GM18517 (cell line): ENCODE data around the gene DTNB.

Source experiments
- ATAC-seq: cut with Tn5 transposase; IDR thresholded peaks from one replicate; pipeline ENCODE4 v1.9.1; 2021; ENCODE audit warnings: mild to moderate bottlenecking, moderate library complexity; ENCODE audit not compliant: unreplicated experiment

DTNB gene

DNA sequence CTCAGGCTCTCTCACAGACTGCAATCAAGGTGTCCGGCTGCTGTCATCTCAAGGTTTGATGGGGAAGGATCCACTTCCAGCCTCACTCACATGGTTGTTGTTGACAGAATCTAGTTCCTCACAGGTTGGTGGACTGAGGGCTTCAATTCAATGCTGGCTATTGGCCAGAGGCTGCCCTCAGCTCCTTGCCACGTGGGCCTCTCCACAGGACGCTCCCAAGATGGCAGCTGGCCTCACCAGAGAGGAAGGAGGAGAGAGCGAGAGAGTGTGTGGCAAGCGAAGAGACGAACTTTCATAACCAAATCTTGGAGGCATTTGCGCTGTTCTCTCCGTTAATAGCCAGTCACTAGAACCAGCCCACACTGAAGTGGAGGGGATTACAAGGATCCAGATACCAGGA lies 318.1 kb downstream of the DTNB start:
- ATAC-seq: no peak

DNA sequence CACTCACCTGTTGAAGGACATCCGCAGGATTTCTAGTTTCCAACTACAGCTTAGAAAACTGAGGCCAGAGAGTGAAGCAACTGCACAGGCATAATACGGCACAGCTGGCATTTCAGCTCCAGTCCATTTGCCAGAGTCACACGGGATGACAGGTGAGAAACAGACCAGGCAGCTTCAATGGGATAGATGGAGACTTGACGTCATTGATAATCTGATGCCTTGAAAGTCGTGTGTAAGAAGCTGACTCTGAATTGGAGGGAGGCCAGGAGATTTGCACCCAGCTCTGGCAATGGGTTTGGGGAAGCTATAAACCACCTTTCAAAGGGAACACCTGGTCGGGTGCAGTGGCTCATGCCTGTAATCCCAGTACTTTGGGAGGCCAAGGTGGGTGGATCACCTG lies 319.3 kb downstream of the DTNB start:
- ATAC-seq: no peak

DNA sequence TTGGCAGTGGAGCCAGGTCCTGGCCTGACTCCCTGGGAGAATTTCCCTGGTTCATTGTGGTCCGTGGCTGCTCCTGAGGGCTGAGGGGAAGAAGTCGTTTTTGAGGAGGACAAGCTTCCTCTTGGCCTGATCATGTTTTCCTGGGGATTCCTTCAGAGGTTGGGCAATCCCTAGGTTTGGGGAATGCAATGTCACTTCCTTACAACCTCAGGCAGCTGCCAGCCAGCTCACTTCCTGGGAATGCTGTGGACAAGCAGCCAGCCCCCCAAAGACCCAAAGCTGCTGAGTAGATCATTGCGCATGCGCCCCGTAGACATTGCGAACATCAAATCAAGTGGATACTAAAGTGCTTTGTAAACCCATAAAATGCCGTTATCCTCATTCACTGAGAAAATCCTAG lies 324.0 kb downstream of the DTNB start:
- ATAC-seq: no peak

DNA sequence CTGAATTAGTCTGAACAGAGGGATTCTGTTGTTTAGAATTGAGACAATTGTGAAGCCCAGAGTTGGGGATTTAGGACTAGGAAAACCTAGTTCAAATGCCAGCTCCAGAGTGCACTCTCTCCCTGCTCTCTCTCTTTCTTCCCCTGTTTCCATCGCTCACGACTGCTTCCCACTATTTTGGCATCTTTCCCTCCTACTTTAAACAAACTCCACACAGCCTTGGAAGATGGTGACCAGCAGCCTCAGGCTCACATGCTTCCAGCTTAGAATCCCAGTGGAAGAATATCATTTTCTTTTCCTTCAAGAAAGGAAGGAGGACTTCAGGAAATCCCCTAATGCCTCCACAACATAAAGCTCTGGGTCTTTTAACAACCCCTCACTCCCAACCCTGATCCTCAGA lies 325.5 kb downstream of the DTNB start:
- no peak for ATAC-seq

DNA sequence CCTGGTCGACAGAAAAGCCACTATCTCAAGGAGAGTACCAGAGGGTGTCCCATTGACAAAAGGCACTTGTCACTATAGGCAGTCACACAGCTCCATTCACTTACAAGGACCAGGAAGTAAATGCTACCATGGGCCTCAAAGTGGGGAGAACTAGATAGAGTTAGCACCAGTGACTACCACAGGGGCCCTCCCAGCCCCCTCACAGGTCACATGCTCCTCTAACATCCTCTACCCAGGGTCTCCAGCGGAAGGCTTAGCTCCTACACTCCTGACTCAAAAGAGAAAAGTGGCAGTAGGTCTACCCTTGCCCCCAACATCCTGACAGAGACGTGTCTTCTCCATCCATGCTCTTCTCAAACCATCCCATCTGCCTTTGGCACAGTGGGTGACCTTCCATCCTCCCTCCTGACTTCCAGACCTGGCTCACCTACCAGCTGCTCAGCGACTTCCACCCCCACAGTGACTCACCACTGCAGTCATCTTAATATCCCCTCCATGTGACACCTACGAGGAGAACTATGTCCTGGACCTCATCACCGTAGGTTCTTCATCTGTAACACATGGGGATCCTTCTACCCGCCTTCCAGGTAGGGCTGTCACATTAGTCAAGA lies 326.1 kb downstream of the DTNB start:
- no peak for ATAC-seq

DNA sequence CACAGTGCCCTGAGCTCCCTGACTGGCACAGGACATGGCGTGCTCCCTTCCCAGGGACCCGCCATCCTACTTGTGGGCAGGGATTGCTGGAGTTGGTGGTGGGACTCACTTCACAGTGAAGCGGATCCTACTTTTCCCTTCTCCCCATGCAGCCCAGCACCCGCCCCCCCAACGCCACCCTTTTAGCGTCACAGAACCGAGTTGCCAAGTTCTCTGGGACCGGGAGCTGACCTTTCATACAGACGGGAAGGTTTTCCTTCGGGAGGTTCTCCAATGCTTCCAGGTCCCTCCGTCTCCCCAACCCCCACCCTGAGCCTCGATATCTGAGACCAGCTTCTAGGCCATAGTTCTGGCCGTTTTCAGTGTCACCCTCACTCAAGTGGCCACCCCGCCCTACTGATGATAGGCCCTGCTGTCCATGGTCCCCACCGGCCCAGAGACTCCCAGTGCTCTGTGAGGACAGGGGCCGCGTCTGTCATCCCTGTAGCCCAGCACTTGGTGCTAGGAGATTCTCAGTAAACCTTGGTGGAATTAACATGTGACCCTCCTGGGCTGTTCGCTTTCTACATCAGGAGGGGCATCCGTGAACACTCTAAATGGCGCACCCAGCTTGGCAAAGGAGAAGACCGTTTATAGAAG lies 330.1 kb downstream of the DTNB start:
- ATAC-seq: no peak

DNA sequence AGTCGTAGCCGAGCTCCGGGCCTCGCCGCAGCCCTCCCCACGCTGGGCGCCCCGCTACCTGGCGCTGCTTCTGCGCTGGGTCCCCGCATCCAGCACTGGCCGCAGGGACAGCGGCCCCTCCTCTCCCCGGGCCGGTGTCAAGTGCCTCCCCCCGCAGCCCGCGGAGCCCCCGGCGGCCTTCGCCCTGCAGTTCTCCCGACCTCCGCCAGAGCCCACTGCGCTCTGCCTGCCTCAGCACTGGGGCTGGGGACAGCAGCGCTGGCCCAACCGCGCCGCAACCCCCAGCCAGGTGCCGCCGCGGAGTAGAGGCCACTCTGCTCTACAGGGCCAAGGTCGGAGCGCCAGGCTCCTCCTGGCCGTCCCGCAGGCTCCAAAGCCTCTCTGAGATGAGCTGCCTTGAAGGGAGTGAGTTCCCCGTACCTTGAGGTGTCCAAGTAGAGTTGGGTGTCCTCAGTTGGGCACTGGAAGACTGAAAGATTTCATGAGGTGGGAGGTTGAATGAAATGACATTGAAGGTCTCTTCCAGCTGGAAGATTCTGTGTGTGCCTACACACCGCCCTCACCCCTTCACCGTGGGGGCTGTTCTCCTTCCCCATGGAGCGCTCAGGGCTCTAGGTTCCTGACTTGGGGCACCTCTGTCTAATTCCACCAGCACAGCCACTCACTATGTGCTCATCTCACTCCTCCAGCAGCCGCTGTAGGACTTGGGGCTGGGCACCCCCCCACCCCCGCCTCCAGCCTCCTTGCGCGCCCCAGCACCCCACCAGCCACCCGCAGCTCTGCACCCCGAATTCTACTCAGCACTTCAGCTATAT lies 330.8 kb downstream of the DTNB start:
- ATAC-seq: peak; percentile 74

DNA sequence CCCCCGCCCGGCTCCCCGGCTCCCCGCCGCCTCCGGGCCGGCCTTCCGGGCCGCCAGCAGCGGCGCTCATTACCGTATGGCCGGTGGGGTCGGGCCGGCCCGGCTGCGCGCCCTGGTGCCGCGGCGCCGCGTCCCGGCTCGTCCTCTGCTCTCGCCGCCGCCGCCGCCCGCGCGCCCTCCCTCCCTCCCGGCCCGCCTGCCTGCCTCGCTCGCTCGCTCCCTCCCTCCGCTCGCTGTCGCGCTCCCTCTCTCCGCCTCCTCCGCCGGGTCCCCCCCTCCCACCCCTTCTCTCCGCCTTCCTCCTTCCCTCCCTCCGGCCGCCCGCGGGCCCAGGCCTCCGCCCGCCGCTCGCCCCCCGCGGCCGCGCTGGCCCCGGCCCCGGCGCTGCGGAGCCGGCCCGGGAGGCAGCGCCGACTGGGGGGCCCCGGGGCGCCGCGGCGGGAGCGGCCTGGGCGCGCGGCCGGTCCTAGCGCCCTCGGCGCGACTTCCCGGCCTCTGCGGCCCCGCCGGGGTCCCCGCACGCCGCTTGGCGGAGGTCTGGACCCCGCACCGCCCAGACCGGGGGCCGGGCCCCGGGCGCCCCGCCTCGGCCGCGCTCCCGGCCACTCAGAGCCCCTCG lies 331.5 kb downstream of the DTNB start, which contains the start of gene DNMT3A:
TSS of gene DNMT3A (minus strand) at position 173 of the 619 bp plus-strand sequence. CDS start 27,941 bp downstream, outside the sequence.
- no peak for ATAC-seq

DNA sequence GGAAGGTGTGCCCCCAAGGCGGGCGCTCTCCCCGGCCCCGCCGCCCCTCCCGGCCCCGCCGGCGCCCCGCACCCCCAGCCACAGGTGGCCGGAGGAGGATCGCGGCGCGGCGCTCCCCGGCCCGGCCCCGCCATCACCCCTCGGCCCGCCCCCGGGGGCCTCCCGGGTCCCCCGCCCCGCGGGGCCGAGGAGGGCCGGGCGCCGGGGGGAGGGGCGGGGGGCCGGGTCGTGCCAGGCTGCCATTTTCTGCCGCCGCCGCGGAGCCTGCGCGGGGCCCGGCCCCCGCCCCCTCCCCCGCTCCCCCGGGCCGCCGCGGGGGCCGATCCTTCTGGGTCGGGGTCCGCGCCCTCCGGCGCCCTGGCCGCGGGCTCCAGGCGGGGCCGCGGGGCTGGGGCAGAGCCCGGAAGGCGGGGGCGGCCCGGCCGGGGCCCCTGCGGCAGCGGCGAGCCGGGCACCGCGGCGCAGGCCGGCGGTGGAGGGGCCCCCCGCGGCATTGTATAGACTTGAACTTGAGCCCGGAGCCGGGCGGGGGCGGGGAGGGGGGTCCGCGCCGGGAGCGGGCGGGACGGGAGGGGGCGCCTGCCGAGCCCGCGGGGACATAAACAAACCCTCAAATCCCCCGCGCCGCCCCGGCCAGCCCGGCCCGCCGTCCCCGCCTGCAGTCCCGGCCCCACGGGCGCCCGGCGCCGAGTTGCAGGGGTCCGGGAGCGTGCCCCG lies 332.2 kb downstream of the DTNB start:
- no peak for ATAC-seq

DNA sequence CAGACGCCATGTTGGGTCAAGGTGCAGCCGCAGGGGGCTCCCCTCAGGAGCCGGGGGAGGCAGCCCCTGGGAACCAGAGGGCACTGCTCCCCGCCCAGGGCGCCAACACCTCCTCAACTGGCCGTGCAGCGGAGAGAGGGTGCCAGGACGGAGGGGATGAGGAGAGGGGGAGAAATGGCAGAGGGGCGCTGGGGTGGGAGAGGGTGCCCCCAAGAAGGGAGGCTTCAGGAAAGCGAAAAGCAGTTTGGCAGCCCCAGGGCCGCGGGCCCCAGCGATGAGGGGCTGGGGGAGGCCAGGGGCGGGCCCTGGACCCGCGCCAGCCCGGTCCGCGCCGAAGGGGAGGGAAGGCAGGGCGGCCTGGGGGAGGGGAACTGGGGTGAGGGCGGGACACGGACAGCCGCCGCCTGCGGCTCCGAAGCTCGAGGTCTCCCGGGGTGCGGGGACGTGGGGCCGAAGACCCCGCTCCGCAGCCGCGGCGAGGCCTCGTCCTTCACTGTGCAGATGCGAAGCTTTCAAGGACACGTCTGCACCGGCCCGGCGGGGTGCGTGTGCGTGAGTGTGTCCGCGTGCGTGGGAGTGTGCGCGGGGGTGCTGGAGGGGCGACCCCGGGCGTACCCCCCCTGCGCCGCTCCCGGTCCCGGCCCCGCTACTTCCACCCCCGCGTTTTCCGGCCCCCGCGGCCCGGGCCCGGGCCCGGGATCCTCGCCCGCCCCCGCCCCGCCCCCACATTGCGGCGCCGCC lies 333.0 kb downstream of the DTNB start:
- ATAC-seq: no peak

DNA sequence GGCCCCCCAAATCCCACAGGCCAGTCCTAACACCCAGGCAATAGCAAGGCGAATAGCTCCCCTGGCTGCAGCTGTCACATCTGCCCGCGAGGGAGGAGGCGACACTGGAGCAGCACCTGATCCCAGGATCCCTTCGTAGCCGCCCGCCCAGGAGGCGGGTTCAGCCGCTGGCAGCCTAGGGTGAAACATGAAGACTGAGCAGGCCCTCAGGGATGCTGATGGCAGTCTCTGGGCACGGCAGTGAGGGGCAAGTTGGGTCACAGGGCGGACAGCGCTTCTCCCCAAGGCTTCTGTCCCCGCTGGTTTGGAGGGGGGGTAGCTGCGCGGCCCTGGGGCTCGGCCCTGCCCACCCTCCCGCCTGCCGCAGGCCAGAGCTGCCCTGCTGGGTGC lies 333.6 kb downstream of the DTNB start:
- no peak for ATAC-seq

DNA sequence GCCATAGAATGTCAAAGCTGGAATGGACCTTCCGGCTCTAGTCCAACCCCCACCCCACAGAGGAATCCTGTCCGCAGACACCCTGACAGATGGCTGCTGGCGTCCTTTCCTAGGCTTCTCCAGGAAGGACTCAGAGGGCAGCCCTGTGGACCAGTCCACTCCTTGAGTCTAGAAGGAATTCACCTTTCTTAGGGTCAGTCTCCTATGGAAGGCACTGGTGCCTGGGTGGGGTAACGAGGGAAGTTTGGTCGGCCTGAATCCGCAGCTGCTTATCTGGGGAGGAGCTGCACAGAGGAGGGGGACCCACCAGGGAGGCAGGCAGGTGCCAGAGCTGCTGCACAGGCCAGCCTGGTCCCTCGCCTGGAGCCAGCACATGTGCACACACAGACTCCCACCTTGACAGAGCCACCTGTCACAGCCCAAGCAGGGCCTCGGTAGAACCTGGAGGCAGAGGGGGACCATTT lies 334.1 kb downstream of the DTNB start:
- no peak for ATAC-seq

DNA sequence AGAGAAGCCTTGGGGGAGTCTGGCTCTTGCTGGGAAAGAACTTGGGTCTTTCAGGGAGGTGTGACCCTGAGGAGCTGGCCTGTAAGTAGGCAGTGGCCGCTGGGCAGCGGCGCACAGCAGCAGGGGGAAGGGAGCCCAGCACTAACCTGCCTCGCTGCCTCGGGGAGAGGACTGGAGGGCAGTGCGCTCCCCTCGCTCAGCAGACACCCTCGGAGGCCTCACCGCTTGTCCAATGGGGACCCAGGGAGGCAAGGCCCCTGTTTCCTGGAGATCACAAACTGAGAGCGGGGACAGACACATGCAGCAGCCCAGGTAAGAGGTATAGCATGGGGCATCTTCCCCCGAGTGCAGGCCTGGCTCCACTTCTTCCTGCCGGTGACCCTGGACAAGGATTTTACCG lies 335.0 kb downstream of the DTNB start:
- ATAC-seq: no peak

DNA sequence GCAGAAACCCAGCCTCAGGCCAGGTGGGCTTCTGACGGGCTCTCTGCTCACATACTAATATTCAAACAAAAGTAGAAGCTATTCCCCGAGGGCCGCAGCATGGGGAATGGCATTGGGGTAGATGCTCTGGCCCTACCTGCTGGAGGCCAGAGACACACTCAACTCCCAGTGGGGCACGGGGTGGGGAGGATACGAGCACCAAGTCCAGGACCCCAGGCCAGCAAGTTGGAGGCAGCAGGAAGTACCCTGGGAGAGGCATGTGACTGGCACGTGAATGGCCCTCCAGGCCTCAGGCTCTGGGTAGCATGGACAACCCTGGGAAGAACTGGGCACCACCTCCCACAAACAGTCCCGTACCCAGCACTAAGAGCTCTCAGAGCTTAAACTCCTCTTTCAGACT lies 335.5 kb downstream of the DTNB start:
- no peak for ATAC-seq

DNA sequence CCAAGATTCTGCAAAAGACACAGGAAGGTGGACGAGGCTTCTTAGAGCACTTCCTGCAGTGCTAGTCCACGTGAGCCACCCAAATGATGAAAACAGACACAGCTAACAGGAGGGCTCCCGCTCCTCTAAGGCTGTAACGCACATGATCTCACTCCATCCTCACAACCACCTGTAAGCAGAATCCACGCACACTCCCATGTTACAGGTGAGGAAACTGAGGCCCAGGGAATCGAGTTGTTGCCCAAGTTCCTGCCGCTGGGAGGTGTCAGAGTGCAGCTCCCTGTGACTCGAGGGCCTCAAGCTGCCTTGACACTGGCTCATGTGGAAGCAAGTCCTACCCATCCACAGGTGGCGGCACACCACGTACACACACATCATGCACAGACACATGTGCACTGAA lies 336.1 kb downstream of the DTNB start:
- no peak for ATAC-seq

DNA sequence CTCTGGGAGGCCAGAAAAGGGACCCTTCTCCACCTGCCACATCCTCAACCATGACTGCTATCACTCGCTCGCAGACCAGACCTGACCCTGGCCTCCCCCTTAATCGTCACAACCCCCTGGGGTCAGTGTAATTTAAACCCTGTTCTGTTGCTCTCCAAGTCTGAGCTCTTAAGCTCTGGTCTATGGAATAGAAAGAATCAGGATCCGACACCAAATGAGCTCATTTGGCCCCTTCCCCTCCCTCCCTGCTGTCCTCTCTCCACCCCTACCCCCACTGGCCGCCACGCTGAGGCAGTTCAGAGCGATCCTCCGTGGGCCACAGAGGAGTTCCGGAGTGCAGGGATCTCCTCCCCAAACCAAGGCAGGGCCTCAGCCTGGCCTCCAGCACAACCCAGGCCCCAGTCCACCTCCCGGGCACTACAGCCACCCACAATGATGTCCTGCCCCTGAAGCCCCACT lies 337.0 kb downstream of the DTNB start:
- no peak for ATAC-seq

DNA sequence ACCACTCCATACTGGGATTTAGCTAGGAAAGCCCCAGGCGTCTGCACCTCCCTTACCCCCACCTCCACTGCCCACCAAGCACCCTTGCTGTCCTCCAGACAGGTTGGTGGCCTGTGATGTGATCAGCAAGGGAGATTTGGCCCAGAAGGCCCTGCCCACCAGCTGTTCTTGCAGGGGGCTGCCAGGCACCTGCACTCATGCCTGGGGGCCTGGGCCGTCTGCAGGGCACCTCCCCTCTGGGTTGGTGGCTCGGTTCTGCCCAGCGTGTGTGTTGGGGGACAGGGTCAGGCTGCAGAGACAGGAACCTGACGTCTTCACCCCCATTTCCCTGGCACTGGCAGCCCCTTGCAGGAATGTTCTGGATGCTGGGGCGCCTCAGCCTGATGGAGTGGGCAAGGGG lies 337.4 kb downstream of the DTNB start:
- no peak for ATAC-seq

DNA sequence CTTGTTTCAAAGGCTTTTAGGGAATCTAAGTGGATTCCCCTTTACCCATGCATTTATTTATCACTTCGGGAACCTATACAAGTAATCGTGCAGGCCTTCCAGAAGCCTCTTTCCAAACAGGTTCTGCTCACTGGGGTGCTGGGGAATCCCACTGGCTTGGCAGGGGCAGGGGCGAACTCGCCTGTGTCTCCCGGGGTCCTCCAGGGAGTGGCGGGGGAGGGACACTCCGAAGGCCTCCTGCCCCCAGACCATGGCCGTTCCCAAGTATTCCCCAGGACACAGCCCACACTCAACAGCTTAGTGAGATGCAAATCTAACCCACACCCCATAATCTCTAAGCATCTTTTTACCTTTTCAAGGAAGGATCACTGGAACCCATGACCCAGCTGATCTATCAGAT lies 338.2 kb downstream of the DTNB start:
- ATAC-seq: no peak

DNA sequence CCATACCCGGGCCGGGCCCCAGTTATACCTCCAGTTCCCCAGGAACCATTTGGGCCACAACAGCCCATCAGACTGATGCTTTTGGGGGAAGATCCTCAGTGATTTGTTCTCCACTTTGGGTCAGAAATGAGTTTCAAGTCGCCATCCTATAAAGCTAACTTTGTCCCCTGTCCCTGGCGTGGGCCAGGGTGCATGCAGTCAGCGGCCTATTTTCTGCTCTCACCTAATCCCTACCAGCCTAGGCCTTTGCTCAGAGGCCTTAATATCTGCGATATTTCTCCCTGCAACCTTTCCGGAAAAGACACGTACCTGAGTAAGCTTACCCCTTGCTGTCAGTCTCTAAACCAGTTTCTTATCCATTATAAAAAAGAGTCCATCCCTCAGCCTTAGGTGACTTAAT lies 338.9 kb downstream of the DTNB start:
- ATAC-seq: no peak

DNA sequence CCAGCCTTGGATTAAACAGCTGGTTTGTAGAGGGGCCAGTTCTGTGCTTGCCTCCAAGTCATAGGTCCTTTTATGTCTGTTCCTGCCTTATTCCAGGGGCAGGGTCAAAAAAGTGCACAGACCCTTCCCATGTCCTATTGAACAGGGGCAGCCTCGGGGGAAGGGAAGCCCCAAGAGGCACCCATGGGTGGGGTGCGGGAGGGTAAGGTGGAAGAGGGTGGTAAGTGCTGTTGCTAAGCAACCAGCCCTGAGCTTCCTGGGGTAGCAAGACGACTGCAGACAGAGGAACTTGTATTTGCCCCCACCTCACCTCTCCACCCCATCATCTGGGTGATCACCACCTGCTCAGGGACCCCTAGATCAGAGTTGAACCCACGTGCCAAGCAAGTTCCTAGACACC lies 339.4 kb downstream of the DTNB start:
- no peak for ATAC-seq
